ENCODE results near the gene ZNF385B. TPM values are rescaled to one million over a fixed set of nuclear protein-coding genes. Genes with fewer than 3 reads are reported as not detected.

The ZNF385B gene
- polyA plus RNA-seq, 3 donors = 10.1 to 13.9 (median 12.1) TPM

DNA sequence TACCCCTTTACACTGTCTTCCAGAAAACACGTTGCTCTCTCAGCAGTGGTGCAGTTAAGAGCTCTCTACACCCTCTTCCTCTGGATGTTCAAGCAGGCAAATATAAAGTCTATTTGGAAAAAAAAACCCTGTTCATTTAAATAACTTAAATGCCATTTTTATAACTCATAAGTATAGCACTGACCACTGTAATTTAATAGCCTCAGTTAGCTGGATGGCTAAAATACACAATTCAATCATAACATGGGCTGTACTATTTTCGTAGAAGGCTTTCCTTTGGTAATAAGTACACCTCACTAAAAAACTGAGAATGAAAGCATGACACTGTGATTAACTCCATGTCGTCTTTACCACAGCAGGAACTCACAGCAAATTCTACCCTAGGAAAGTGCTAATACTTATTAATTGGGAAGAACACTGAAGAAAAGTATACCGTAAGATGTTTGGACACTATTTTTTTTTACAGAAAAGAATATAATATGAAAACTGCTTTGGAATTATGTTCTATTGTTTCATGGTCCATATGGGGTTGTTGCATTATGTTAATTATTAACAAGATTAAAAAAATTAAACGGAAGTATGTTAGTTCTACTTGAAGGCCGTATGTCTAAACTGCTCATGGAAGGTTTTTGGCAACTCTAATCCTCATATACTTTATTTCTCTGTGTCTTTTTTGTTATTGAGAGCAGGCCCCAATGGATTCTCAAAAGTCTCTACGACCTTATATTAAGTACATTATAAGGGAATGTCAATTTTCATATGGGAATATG lies 269.1 kb downstream of the ZNF385B start:
- no peak for DNase-seq

DNA sequence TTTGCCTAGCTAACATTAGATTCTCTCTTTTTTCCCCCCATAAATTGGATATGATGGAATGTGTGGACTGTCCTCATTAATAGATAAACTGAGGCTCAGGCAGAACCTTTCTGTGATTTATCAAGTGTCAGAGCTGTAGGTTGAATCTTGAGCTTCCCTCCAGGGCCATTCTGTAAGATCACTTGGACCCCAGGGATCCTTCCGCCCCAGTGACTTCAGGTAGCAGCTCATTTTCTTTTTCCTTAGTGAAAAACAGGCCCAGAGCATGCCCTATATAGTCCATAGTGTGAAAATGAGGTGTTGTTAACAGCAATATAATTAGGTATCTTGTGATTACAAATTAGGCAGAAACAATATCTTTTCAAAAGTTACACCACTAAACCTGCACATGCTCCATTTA lies 269.7 kb downstream of the ZNF385B start:
- no peak for DNase-seq

DNA sequence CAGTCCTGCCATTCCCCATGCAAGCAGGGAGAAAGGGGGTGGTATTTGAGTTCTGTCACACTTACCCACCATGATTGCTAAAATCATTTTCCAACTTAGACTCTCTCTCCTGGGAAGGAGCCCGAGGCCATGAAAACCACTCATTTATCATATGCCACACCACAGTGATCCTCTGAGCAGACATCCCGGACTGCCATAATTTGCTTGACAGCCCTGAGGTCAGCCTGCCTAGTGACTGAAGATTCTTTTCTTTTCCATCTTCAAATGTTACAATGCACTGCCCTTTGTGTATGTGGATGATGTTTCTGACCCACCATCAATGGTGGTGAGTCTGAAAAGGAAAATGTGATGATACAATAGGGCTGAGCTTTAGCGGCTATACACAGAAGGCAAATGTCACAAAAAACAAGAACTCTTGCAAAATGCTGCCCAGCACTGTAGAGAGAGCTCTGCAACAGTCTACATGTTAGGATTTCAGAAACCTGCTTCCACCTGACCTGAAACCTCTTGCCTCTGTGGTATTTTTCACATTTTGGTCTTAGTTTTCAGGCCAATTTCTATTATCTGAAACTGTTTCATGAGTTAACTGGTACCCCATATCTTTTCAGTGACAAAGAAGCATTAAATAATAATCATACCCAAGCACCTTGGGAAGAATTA lies 272.8 kb downstream of the ZNF385B start:
- no peak for DNase-seq

DNA sequence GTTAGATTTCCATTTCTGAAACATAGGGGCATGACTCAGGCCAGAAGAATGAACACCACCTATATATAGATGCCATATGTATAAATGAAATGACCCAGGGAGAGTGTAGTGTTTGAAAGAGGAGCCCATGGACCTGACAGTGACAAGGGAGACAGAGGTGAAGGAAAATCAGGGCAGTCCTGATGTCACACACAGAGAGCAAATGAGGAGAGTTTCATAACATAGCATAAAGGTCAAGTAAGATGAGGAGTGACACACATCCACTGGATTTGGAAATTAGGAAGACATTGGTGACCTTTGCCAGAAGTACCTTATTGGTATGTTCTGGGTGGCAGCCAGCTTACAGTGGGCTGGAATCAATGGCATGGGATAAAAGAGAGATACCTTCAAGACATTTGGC lies 276.7 kb downstream of the ZNF385B start:
- DNase-seq = no peak

DNA sequence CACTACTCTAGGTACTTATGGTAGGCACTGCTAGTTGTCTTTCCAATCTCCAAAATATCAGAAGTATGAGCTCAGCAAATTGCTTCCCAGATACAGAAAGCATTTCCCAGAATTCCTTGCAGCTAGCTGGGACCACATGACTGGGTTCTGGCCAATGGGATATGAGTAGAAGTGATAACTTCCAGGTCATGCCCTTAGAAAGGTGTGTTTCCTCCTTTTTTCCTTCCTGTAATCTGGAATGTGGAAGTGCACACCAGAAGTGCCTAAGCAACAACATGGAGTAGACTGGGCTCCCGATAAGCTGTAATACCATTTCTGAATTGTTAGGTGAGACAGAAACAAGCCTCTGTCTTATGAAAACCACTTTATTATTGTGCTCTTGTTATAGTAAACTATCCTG lies 279.8 kb downstream of the ZNF385B start:
- no peak for DNase-seq

DNA sequence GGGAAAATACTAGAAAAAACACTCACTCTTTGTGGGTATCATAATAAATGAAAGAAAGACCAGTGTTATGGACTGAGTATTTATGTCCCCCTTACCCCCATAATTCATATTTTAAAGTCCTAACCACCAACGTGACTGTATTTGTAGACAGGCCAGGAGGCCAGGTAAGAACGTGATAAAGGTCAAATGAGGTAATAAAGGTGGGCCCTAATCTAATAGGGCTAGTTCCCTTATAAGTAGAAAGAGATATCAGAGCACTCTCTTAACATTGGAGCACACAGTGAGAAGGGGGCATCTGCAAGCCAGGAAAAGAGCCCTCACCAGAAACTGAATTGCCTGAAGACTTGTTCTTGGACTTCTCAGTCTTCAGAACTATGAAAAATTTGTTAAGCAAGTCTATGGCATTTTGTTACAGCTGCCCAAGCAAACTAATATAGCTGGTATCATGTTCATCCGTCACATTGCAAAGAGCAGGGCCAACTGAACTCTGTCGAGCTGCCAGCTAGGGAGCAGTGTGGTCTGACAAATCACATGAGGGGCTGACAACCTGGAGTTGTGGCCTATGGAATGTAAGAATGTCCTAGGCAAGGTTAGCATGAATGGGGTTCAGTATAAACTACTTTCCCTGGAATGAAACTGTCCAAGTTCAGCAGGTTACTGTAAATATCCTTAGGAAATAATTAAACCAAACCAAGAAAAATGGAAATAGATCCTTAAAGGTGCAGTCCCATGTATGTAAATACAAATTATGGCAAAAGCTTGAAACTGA lies 280.9 kb downstream of the ZNF385B start:
- no peak for DNase-seq

DNA sequence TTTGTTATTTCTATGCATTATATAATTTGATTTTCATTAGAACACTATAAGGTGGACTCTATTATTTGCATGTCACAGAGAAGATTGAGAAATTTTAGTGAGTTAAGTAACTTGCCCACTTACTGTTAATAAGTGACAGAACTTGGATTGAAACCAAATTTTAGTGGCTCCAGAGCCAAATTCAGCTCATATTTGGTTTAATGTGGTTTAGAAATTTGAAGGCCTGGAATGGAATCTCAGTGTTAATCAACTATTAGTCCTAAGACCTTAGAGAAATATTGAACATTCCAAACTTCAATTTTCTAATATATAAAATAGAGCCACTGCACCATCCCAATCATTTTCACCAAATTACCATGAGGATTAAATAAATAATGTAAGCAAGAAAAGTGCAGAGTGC lies 281.6 kb downstream of the ZNF385B start:
- no peak for DNase-seq

DNA sequence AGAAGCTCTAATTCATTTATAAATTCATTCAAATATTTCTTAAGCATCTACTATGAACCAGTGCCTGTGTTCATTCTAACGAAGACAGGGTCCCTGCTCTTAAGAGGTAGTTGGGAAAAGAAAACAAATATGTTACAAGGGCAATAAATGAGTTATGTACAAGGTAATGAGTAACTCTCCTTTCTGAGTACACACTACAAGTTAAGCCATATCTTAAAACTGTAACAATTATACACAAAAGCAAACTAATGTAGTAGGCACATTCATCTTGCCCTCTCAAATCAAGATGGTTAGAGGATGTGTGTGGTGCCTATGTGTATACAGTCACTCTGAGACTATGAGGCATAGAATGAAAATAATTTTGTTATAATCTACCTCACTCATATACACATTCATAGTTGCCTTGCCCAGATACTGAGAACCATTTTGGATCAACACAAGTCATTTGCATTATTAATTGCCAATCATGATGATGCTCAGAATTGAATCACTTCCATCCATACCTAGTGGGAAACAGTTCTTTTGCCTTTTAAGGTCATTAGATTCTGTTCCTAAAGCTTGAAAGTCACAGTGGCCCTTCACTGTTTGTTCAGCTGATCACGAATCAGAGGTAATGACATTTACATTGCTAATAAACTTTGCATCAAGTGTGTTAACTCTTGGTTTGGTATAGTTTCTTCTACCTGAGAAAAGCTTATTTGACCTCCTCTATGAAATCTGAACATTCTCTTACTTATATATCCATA lies 283.1 kb downstream of the ZNF385B start:
- DNase-seq = no peak

DNA sequence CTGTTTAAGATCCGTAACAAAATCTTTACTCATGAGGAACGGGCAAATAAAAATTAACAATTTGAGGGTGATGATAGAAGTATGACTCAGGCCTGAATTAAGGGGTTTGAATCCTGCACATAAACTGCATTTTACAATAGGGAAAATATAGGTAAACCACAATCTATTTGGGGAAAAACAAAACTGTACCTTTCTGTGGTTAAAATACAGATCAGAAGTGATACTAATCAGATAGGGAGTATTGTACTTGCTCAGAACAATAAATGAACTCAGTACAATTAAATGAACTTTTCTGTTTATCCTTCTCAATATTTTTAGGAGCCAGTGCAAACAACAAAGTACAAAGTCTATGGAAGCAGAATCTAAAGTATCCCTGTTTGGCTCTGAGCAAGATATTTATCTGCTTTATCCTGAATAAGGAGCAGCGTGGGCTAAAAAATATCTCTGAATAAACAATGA lies 287.3 kb downstream of the ZNF385B start:
- no peak for DNase-seq

DNA sequence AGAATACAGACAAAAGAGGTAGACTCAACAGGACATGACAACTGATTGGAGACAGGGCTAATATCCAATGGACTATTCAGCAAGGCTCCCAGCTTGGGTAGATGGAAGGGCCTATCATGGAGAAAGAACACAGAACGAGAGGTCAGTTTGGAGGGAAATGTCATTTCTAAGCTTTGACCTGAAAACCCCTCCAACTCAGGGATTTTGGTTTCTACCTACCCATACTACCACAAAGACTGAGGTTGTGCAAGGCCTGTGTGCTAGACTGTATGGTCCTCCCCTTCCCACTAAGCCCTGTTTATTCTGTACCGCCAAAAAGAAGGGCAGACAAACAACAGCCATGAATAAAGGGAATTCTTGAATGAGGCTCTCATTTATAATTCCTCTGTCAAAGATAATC lies 288.9 kb downstream of the ZNF385B start:
- DNase-seq = no peak

DNA sequence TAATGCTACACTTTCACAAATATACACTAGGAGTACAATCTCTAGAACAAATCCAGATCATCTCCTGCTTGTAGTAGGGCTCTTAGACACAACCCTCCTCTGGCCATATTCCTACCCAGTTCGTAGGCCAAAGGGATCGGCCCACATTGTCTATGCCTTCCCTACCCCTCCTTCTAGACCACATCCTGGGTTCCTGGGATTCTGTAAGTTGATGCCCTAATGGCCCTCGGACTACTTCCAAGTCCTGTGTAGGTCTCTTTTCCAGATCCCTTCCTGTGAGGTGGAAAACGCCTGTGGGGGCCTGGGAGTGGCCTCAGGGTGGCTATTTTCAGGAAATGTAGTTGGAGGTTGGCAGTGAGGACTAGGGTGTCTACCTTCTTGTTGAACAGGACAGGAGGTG lies 289.7 kb downstream of the ZNF385B start:
- DNase-seq = no peak

DNA sequence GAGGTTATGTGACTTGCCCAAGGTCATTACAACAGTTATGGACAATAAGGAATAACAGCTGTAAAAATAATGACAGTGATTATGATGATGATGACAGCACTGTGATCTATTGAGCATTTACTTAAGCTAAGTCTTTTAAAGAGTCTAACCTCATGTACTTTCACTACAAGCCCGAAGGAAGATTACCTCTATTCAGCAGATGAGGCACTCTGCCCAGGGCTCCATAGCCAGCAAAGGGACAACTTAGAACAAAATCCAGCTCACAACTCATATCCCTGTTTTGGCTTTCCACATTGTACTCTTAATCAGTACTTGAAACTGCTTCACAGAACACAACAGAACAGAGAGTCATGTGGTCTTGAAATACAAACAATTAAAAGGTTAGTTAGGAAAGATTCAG lies 290.2 kb downstream of the ZNF385B start:
- no peak for DNase-seq

DNA sequence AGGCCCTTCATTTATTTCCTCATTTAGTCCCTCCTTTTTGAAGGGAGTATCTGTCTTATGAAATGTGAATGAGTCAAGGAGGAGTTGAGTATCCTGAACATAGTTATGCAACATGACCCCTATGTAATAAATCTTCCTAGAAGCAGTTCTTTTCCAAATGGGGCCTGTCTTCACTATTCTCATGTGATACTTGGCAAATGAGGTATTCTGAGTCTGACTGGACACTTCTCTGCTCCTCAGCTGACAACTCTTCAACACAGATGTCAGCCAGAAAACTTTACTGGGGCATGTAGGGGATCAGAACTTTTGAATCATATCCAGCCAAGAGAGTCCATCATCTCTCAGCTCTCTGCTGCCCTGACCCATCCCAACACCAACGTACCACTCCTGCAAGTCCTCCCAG lies 291.6 kb downstream of the ZNF385B start:
- no peak for DNase-seq

DNA sequence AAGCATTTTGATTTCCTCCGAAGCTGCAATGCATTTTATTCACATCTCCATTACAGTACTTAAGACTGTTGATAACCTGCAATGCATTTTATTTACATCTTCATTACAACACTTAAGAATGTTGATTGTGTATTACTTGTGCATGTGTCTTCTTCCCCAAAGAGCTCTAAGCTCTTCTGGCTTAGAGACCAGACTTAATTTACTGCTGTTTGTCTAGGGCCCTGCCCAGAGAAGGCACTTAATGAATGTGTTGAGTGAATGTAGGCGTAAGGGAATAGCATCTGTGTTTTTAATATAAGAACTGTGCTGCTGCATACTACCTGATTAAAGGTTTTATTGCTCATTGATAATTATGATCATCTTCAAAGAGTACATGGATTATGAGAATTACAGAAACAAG lies 295.6 kb downstream of the ZNF385B start:
- no peak for DNase-seq

DNA sequence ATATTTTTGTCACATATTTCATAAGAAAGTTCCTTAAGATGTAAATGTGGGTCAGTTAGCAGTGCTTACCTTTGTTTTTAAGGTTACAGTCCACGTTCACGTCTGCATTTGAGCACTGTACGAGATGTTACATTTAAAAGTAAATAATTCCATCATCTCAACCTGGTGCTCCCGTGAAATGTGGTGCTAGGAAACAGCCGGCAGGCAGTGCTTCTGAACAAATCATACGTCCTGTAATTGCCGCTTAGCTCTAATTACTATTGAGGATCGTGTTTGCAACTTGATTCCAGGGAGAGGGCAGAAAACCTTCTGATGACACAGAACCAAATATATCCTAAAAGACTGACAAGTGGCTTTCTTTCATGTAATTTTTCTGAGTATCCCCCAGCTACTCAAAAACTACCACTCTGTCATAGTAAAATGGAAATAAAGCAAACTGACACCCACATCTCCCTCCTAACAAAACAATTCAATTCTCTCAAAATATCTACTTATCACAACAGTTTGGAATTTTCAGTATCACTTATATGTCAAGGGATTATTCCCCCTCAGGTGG lies 299.0 kb downstream of the ZNF385B start:
- no peak for DNase-seq

DNA sequence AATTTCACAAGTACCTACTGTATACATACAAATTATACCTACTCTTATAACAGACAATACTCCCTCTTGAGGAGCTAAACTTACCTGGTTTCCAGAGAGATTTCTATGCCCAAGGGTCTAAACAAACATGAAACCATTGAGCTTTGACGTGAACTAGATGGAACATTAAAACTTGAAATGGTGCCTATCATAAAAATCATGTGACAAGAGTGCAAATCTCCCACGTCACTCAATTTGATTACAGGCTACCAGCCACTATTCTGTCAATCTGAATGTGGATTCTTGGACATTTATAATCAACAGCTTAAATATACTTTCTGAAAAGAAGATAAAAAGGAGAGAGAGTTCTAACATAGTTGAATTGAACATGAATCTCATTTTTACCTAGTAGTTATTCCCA lies 299.7 kb downstream of the ZNF385B start:
- no peak for DNase-seq

DNA sequence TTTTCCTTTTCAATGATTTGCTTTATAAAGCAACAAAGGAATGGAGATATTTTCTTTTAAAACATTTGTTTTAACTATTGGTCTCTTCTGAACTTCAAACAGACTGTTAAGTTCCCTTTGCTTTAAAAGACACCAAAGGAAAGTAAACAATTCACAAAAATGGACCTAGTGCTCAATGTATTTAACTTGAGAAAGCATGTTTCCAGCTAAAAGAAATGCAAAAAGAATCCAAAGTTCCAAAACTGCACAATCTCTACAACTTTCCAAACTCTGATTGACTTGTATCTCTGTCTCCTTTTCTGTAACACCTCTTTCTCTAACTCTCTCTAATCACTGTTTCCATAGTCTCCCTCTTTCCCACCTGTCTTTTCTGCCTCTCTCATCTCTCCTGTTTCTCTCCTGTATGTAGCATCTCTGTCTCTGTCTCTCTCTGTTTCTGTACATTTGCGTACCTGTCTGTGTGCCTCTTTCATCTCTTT lies 301.1 kb downstream of the ZNF385B start:
- DNase-seq = no peak

DNA sequence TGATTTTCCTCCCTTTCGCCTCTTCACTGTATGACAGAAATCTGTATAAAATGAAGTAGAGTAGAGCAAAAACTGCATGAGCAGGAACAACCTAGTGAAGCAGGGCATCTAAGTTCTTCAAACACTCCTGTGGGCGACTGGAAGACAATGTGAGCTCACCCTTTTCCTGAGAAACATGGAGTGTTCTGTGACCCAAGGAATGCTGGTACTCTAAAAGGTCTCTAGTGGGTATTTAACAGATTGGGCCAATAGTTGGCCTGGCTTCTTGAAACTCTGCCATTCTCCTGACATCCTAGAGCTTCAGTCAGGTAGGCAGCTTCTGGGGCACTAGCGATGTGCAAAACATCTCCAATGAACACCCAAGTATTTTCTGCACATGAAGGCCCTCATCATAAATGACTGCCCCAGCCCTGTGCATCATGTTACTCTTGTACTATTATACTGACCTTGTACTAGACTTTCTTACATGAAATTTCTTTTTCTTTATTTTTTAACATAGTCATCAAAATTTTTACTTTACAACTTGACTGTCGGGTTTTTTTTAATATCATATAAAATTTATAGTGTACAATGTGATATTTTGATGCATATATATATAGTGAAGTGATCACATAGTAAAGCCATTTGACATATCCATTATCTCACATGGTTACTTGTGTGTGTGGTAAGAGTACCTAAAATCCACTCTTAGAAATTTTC lies 302.2 kb downstream of the ZNF385B start:
- no peak for DNase-seq

DNA sequence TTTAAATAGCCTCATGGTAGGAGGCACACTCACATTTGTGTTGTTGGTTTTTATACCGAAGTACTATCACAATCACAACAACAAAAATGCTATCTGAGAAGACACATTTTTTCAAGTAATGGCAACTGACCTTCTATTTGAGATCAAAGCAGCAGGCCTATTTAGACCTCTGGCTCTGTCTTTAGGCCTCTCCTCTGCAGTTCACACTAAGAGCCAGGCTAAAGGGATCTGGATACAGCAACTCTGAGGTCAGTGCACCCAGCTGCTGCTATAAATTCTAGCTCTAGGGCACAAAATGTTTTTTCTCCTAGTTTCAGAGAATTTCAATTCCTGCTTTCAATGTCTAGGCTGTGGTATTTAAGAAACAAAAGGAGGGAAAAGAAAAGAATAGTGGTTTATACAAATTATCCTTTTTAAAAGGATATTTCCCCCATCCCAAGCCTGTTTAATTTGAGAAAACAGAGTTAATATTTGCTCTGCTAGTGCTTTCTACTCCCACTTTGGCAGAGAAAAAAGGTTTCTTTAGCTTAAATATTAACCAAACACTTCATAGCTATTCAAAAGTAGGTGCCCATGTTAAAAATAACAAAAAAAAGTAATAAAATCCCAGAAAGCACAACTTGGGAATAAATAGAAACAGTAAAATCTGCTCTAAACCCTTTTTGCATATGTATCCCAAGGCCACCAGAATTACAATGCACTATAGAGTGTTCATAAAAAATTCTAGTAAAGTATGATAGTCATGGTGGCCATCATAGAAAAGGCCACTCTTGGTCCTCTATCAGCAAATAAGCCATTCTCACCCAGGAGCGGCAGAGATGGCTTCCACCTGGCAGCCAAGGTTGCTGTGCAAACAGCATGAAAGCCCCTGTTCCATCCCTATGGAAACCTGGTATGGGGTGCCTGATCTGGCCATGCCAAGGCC lies 303.1 kb downstream of the ZNF385B start:
- no peak for DNase-seq

DNA sequence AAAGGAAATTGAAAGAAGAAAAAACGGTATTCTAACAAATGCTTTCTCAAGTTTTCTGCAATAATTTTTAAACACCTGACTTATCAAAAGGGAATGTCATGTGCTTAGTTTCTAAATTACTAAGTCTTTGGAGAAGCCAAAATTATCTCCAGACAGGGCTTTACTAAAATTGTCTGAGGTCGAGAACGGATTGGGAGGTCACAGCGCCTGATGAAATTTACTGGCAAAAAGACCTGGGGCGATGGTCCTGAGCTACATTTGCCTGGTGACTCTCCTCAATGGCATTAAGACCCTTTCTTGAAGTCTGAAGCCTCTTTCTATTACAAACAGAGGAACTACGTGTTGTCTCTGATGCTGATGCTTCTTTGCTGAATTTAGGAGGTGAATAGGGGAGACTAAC lies 305.0 kb downstream of the ZNF385B start:
- DNase-seq = no peak

Measured in renal pelvis (tissue), 4 donors.